CD4-positive, alpha-beta T cell (primary cell): Measurements from ENCODE around the gene LITAFD. TPM values are rescaled to one million over a fixed set of nuclear protein-coding genes. Genes with fewer than 3 reads are reported as not detected.

Experiments
- ATAC-seq: fragments of 200-7000 bp; cut with Tn5 transposase; one replicate; pipeline ENCODE4 v1.10.0; 2022; ENCODE audit warnings: mild to moderate bottlenecking; ENCODE audit not compliant: poor library complexity
- CTCF ChIA-PET: fragments of 350-600 bp; sonication (Branson Sonifier 250); formaldehyde crosslinking; loops from one replicate; lab custom pipeline; 2021; ENCODE audit warnings: antibody characterized with exemption, inconsistent platforms; lab: Charles Lee
- POLR2A ChIA-PET: fragments of 350-600 bp; sonication (Branson Sonifier 250); formaldehyde crosslinking; loops from one replicate; lab custom pipeline; 2021; ENCODE audit warnings: antibody characterized with exemption, inconsistent platforms; lab: Charles Lee
- DNase-seq, 14 experiments: peaks; one replicate each; pipeline ENCODE4 v3.0.0-alpha.2; 2013 to 2020; ENCODE audit warnings: mixed read lengths in 2 of 14
- H3K27ac ChIP-seq, 2 donors: one replicate each; pipeline versions ENCODE4 v1.5.1 to v1.7.0; 2013; ENCODE audit warnings: low read length in 2 of 2, low read depth in 1 of 2, mild to moderate bottlenecking in 1 of 2
- H3K27me3 ChIP-seq, 2 experiments: 1 replicate in 1 of 2; 2 replicates in 1 of 2; pipeline versions ENCODE4 v1.6.1 to v1.7.0; 2013; ENCODE audit warnings: low read length in 2 of 2, control low read depth in 1 of 2, mild to moderate bottlenecking in 1 of 2, moderate library complexity in 1 of 2; ENCODE audit not compliant: insufficient read depth in 2 of 2, control insufficient read depth in 1 of 2
- H3K36me3 ChIP-seq: one replicate; pipeline ENCODE4 v1.6.1; 2013; ENCODE audit warnings: low read length, control low read depth; ENCODE audit not compliant: insufficient read depth
- H3K4me1 ChIP-seq: one replicate; pipeline ENCODE4 v1.6.1; 2013; ENCODE audit warnings: low read length, control low read depth; ENCODE audit not compliant: insufficient read depth
- H3K4me3 ChIP-seq: one replicate; pipeline ENCODE4 v1.5.1; 2013; ENCODE audit warnings: mild to moderate bottlenecking, low read length, moderate library complexity
- H3K9me3 ChIP-seq, 2 experiments: 1 replicate in 1 of 2; 2 replicates in 1 of 2; pipeline versions ENCODE4 v1.6.1 to v1.7.0; 2013; ENCODE audit warnings: low read length in 2 of 2, mild to moderate bottlenecking in 2 of 2, control low read depth in 1 of 2, moderate library complexity in 1 of 2; ENCODE audit not compliant: control insufficient read depth in 1 of 2, insufficient read depth in 1 of 2
- H3K27ac Mint-ChIP-seq: one replicate; pipeline ENCODE4 v1.8.0; 2020; ENCODE audit warnings: mixed read lengths
- H3K27me3 Mint-ChIP-seq: one replicate; pipeline ENCODE4 v1.8.0; 2021; ENCODE audit warnings: mixed read lengths
- H3K36me3 Mint-ChIP-seq: one replicate; pipeline ENCODE4 v1.8.0; 2021; ENCODE audit warnings: low read depth, mixed read lengths
- H3K4me1 Mint-ChIP-seq: one replicate; pipeline ENCODE4 v1.8.0; 2021; ENCODE audit warnings: low read depth, mixed read lengths
- H3K4me3 Mint-ChIP-seq: one replicate; pipeline ENCODE4 v1.8.0; 2020; ENCODE audit warnings: mild to moderate bottlenecking, mixed read lengths
- H3K9me3 Mint-ChIP-seq: one replicate; pipeline ENCODE4 v1.8.0; 2020; ENCODE audit warnings: mixed read lengths
- CTCF ChIP-seq: fragments of 200-600 bp; IDR thresholded peaks from one replicate; pipeline ENCODE4 v1.8.0; 2022; ENCODE audit warnings: antibody characterized with exemption, mild to moderate bottlenecking
- intact Hi-C, 2 experiments: fragments of 100-400 bp; cut with DNase I in 1 of 2; cut with micrococcal nuclease in 1 of 2; formaldehyde crosslinking; loops; one replicate each; pipeline versions ENCODE4 v1.15.1 to v1.9.0; 2023 to 2025; cut with DNase I, micrococcal nuclease
- total RNA-seq, 174 experiments: library from RNA in 2 of 174; stranded (reverse) in 2 of 174; gene quantifications; one replicate each; pipeline ENCODE4 v1.2.3 and lab custom pipeline; 2021 to 2026

LITAFD gene
- total RNA-seq, 2 experiments from 2014 or later, result 0.60 TPM; not detected in 1

- Mint-ChIP-seq H3K9me3 (no peaks in the 10 kb centered on the region), H3K36me3 (peaks cover 98% of the 10 kb centered on the region), H3K4me3 (no peak overlapping the region), H3K27me3 (no peaks in the 10 kb centered on the region), H3K4me1 (peaks cover 16% of the 10 kb centered on the region), H3K27ac (no peak overlapping the region)
- no peak for TF ChIP-seq CTCF
- Histone ChIP-seq H3K4me1 (peaks cover 14% of the 10 kb centered on the region), H3K4me3 (no peak overlapping the region), H3K27ac (no peak overlapping the region), H3K9me3 (no peaks in the 10 kb centered on the region), H3K36me3 (peaks cover 87% of the 10 kb centered on the region), H3K27me3 (no peaks in the 10 kb centered on the region)
- no peak for DNase-seq
- no peak for ATAC-seq
- POLR2A ChIA-PET, result no interaction called here
- CTCF ChIA-PET, result no interaction called here
- intact Hi-C loops, result loop anchor here in 1 of 2 experiments (5.0 kb wide), 1 partner anchor 112 kb away; no protein-coding TSS in a partner anchor
Observed at GRCh38 chr16:8894736-8895334, 12.7 kb downstream of the LITAFD start.

- no peaks in the 10 kb centered on the region for H3K9me3 Mint-ChIP-seq
- H3K4me3 Mint-ChIP-seq, result no peak overlapping the region
- H3K27me3 Mint-ChIP-seq, result no peaks in the 10 kb centered on the region
- H3K36me3 Mint-ChIP-seq, result peaks cover 98% of the 10 kb centered on the region
- no peaks in the 10 kb centered on the region for H3K27me3 ChIP-seq
- CTCF ChIA-PET, result interaction anchor here (4.3 kb wide), 1 partner anchor 38 kb away, joined by 15 read pairs; no protein-coding TSS in a partner anchor
- POLR2A ChIA-PET, result no interaction called here
- peaks cover 97% of the 10 kb centered on the region for H3K36me3 ChIP-seq
- H3K27ac ChIP-seq, result no peak overlapping the region
- DNase-seq (no peak), ATAC-seq (no peak)
- no peak for TF ChIP-seq CTCF
- no peaks in the 10 kb centered on the region for H3K4me1 ChIP-seq
- H3K9me3 ChIP-seq, result no peaks in the 10 kb centered on the region
- no peak overlapping the region for H3K4me3 ChIP-seq
- H3K4me1 Mint-ChIP-seq, result no peaks in the 10 kb centered on the region
- H3K27ac Mint-ChIP-seq, result peak overlapping the region; percentile 30
- intact Hi-C loops, result no loop called here
Observed at GRCh38 chr16:8898660-8899318, 16.6 kb downstream of the LITAFD start.

GRCh38 chr16:8899709-8900317 lies 17.7 kb downstream of the LITAFD start:
- Mint-ChIP-seq H3K27ac (peak overlapping the region; percentile 15), H3K9me3 (no peaks in the 10 kb centered on the region), H3K4me3 (no peak overlapping the region), H3K36me3 (peaks cover 97% of the 10 kb centered on the region), H3K27me3 (no peaks in the 10 kb centered on the region), H3K4me1 (no peaks in the 10 kb centered on the region)
- H3K36me3 ChIP-seq, result peaks cover 97% of the 10 kb centered on the region
- H3K9me3 ChIP-seq, result no peaks in the 10 kb centered on the region
- H3K27me3 ChIP-seq, result no peaks in the 10 kb centered on the region
- TF ChIP-seq CTCF, result no peak
- POLR2A ChIA-PET, result interaction anchor here (0.7 kb wide), 1 partner anchor 38 kb away, joined by 3 read pairs; no protein-coding TSS in a partner anchor
- no peak overlapping the region for H3K4me3 ChIP-seq
- CTCF ChIA-PET, result interaction anchor here (0.9 to 4.3 kb wide), 3 partner anchors 25 to 109 kb away, joined by 3 to 15 read pairs (median 3); no protein-coding TSS in a partner anchor
- no peak overlapping the region for H3K27ac ChIP-seq
- intact Hi-C loops, result loop anchor here in 1 of 2 experiments (10.0 kb wide), 1 partner anchor 235 kb away; no protein-coding TSS in a partner anchor
- no peak for DNase-seq
- no peaks in the 10 kb centered on the region for H3K4me1 ChIP-seq
- ATAC-seq, result no peak
